GM12872 (cell line): ENCODE measurements around the gene PLSCR5.

ENCODE experiments used
- TF ChIP-seq, protein P1 (sequence below): IDR thresholded peaks from 3 replicates; pipeline ENCODE4 v1.5.1; 2011; ENCODE audit warnings: low read depth, mild to moderate bottlenecking, low read length, moderate library complexity; ENCODE audit not compliant: insufficient read depth

PLSCR5 gene

DNA sequence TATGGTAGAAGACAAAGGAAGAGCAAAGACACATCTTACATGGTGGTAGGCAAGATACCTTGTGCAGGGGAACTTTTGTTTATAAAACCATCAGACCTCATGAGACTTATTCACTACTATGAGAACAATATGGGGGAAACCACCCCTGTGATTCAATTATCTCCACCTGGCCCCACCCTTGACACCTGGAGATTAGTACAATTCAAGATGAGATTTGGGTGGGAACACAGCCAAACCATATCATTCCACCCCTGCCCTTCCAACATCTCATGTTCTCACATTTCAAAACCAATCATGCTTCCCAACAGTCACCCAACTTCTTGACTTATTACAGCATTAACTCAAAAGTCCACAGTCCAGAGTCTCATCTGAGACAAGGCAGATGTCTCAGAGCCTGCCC lies 39.0 kb downstream of the PLSCR5 start:
- TF ChIP-seq, protein P1, sequence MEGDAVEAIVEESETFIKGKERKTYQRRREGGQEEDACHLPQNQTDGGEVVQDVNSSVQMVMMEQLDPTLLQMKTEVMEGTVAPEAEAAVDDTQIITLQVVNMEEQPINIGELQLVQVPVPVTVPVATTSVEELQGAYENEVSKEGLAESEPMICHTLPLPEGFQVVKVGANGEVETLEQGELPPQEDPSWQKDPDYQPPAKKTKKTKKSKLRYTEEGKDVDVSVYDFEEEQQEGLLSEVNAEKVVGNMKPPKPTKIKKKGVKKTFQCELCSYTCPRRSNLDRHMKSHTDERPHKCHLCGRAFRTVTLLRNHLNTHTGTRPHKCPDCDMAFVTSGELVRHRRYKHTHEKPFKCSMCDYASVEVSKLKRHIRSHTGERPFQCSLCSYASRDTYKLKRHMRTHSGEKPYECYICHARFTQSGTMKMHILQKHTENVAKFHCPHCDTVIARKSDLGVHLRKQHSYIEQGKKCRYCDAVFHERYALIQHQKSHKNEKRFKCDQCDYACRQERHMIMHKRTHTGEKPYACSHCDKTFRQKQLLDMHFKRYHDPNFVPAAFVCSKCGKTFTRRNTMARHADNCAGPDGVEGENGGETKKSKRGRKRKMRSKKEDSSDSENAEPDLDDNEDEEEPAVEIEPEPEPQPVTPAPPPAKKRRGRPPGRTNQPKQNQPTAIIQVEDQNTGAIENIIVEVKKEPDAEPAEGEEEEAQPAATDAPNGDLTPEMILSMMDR, result no peak

DNA sequence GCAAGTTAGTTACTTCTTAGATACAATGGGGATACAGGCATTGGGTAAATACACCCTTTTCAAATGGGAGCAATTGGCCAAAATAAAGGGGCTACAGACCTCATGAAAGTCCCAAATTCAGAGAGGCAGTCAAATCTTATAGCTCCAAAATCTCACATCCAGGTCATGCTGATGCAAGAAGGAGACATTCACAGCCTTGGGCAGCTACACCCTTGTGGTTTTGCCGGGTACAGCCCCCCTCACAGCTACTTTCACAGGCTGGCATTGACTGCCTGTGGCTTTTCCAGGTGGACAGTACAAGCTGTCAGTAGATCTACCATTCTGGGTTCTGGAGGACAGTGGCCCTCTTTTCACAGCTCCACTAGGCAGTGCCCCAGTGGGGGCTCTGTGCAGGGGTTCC lies 43.3 kb downstream of the PLSCR5 start:
- TF ChIP-seq, protein P1, result no peak

- TF ChIP-seq, protein P1, result no peak
Observed at GRCh38 chr3:146561463-146561862, 43.7 kb downstream of the PLSCR5 start.

DNA sequence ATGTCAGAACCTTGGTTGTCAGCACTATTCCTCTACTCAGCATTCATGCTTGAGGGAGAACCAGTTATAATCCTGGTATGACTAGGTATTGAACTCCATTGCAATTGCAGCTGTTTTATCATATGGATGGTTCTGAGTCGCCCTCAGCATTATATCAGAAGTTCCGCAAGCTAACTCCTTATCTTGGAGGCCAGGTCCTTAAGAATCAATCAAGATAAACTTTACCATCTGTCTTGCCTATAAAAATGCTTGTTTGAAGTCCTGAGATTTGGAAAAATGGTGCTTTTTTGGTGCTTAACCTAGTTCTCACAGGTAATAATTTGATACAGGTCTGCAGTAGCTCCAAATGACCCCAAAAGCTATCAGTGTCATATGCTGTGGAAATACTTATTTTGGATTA lies 44.5 kb downstream of the PLSCR5 start:
- TF ChIP-seq, protein P1, result no peak

DNA sequence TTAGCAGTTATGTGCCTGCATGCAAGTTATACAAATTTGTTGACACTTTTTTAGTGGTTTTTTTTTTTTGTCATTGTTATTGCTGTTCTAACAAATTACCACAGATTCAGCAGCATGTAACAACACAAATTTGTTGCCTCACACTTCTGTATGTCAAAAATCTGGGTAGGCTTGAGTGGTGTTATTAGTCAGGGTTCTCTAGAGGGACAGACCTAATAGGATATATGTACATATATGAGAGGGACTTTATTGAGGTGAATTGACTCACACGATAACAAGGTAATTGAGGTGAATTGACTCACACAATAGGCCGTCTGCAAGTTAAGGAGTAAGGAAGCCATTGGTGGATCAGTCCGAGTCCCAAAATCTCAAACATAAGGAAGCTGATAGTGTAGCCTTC lies 45.8 kb downstream of the PLSCR5 start:
- TF ChIP-seq, protein P1, result no peak

- TF ChIP-seq, protein P1, result no peak
Observed at GRCh38 chr3:146558781-146559180, 46.4 kb downstream of the PLSCR5 start.

DNA sequence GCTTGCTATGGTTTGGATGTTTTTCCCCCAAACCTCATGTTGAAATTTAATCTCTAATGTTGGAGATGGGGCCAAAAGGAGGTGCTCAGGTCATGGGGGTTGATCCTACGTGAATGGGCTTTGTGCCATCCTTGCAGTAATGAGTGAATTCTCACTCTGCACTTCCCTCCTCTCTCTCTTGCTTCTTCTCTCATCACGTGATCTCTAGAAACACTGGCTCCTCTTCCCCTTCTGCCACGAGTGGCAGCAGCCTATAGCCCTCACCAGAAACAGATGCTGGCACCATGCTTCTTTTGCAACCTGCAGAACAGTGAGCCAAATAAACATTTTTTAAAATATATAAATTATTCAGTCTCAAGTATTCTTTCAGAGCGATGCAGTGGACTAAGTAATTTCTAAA lies 47.4 kb downstream of the PLSCR5 start:
- TF ChIP-seq, protein P1, result no peak

DNA sequence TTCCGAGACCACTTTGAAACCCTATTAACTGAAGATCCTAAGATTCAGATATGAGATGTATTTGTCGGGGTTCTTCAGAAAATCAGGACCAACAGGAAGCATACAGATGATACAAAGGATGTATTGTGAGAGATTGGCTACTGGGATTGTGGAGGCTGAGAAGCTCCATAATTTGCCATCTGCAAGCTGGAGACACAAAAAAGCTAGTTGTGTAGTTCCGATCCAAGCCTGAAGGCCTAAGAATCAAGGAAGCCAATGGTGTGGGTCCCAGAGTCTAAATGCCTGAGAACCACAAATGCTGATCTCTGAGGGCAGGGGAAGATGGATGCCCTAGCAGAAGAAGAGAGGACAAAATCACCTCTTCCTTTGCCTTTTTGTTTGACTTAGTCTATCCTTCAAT lies 49.8 kb downstream of the PLSCR5 start:
- TF ChIP-seq, protein P1, result no peak
